Osteoblast (primary cell): ENCODE data around the gene NOL9. TPM values are rescaled to one million over a fixed set of nuclear protein-coding genes. Genes with fewer than 3 reads are reported as not detected.

Source experiments
- DNase-seq: peaks from one replicate; pipeline ENCODE4 v3.0.0; 2011; ENCODE audit warnings: low spot score, mixed read lengths; ENCODE audit not compliant: insufficient read length; ENCODE audit errors: missing footprints
- H2AFZ ChIP-seq: 2 replicates; pipeline ENCODE4 v1.6.0; 2011; ENCODE audit warnings: mild to moderate bottlenecking, low read length
- H3K27ac ChIP-seq: 2 replicates; pipeline ENCODE4 v1.5.1; 2011; ENCODE audit warnings: mild to moderate bottlenecking, low read depth, low read length, moderate library complexity
- H3K27me3 ChIP-seq: 2 replicates; pipeline ENCODE4 v1.6.0; 2012; ENCODE audit warnings: mild to moderate bottlenecking, control low read depth, inconsistent platforms, low read length, moderate library complexity; ENCODE audit not compliant: insufficient read depth
- H3K36me3 ChIP-seq: 2 replicates; pipeline ENCODE4 v1.5.1; 2011; ENCODE audit warnings: mild to moderate bottlenecking, low read length, control low read depth, moderate library complexity; ENCODE audit not compliant: insufficient read depth
- H3K4me1 ChIP-seq: 2 replicates; pipeline ENCODE4 v1.5.1; 2011; ENCODE audit warnings: mild to moderate bottlenecking, low read length, control low read depth, moderate library complexity; ENCODE audit not compliant: insufficient read depth
- H3K4me2 ChIP-seq: 2 replicates; pipeline ENCODE4 v1.6.0; 2011; ENCODE audit warnings: mild to moderate bottlenecking, low read length; ENCODE audit not compliant: insufficient read depth
- H3K4me3 ChIP-seq: fragments of 200-600 bp; sonication (generic); 3 replicates; pipeline ENCODE4 v1.5.1; 2012; ENCODE audit warnings: mild to moderate bottlenecking, low read length, inconsistent platforms; ENCODE audit not compliant: insufficient read depth
- H3K79me2 ChIP-seq: 2 replicates; pipeline ENCODE4 v1.6.0; 2012; ENCODE audit warnings: mild to moderate bottlenecking, low read length, control low read depth, inconsistent platforms; ENCODE audit not compliant: insufficient read depth
- H3K9me3 ChIP-seq: 2 replicates; pipeline ENCODE4 v1.5.1; 2011; ENCODE audit warnings: low read depth, low read length, control low read depth
- H4K20me1 ChIP-seq: 2 replicates; pipeline ENCODE4 v1.6.0; 2012; ENCODE audit warnings: mild to moderate bottlenecking, low read length, control low read depth; ENCODE audit not compliant: insufficient read depth
- total RNA-seq: library from RNA; depleted of rRNA; stranded (reverse); fragments of >200 nt; gene quantifications from 2 replicates; pipeline ENCODE4 v1.2.3, GENCODE V29; 2012
- TF ChIP-seq, protein P1 (sequence below): IDR thresholded peaks from 2 replicates; pipeline ENCODE4 v1.5.1; 2011; ENCODE audit warnings: mild to moderate bottlenecking, low read depth, low read length, moderate library complexity; ENCODE audit errors: extremely low read depth

Gene NOL9
- total RNA-seq, 1 donor, result 31.1 TPM

DNA sequence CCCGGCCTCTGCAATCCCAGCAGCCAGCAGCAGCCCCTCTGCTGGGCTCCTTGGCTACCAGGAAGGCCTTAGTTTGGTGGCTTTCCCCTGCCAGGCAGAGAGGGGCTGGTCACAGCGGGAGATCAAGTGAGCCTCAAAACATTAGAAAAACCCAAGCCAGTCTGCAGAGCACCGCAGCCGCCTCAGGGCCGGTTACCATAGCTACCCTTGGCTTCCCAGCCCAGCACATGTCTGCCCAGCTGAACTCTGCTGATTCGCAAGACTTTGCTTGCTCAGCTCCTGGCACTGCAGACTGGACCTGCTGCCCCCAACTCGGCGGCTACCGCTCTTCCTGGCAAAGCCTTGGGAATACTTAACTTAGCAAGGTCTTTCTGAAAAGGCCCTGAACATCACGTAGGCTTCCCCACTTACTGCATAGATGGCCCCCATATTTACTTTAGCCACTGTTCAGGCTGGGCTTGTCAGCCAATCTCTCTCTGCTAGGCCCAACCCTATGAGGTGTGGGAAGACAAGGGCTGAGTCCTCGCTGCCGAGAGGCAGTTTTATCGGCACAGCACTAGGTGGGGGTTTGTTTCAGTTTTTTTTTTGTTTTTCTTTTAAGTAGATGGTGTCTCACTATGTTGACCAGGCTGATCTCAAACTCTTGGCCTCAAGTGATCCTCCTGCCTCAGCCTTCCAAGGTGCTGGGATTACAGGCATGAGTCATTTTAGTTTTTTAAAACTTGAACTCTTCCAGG lies 34.2 kb downstream of the NOL9 start:
- Histone ChIP-seq H3K27ac (peak overlapping the region; percentile 13), H3K79me2 (no peaks in the 10 kb centered on the region), H3K4me1 (peaks cover 19% of the 10 kb centered on the region), H3K9me3 (no peaks in the 10 kb centered on the region), H3K4me2 (peak overlapping the region; percentile 23), H3K4me3 (no peak overlapping the region), H4K20me1 (no peaks in the 10 kb centered on the region), H2AFZ (no peak overlapping the region), H3K27me3 (no peaks in the 10 kb centered on the region), H3K36me3 (no peaks in the 10 kb centered on the region)
- peak; percentile 93 for DNase-seq
- TF ChIP-seq, protein P1, sequence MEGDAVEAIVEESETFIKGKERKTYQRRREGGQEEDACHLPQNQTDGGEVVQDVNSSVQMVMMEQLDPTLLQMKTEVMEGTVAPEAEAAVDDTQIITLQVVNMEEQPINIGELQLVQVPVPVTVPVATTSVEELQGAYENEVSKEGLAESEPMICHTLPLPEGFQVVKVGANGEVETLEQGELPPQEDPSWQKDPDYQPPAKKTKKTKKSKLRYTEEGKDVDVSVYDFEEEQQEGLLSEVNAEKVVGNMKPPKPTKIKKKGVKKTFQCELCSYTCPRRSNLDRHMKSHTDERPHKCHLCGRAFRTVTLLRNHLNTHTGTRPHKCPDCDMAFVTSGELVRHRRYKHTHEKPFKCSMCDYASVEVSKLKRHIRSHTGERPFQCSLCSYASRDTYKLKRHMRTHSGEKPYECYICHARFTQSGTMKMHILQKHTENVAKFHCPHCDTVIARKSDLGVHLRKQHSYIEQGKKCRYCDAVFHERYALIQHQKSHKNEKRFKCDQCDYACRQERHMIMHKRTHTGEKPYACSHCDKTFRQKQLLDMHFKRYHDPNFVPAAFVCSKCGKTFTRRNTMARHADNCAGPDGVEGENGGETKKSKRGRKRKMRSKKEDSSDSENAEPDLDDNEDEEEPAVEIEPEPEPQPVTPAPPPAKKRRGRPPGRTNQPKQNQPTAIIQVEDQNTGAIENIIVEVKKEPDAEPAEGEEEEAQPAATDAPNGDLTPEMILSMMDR, result no peak

DNA sequence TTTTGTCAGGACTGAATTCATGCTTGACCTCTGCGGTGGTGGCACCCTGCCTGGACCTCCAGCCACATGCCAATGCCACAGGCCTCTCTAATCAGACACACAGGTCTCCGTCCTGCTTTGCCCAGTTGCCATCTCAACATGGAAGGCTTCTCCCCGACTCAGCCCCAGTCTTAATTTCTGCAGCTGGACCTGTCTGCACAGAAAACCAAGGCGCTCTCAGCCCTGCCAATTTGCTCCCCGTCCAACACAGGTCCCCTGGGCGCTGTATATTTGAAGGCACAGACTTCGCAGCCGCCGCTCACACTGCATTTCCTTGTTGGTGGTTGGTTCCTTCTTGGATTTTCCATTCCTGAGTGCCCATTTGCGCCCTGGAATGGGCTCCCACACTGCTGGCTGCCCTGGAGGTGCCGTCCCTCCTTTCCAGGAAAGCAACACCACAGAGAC lies 34.8 kb downstream of the NOL9 start:
- Histone ChIP-seq H3K4me1 (peaks cover 19% of the 10 kb centered on the region), H3K9me3 (no peaks in the 10 kb centered on the region), H2AFZ (no peak overlapping the region), H3K36me3 (no peaks in the 10 kb centered on the region), H4K20me1 (no peaks in the 10 kb centered on the region), H3K79me2 (no peaks in the 10 kb centered on the region), H3K4me2 (peak overlapping the region; percentile 23), H3K27me3 (no peaks in the 10 kb centered on the region), H3K27ac (peak overlapping the region; percentile 9), H3K4me3 (peak overlapping the region; percentile 5)
- TF ChIP-seq, protein P1, result no peak
- DNase-seq, result peak; percentile 86

DNA sequence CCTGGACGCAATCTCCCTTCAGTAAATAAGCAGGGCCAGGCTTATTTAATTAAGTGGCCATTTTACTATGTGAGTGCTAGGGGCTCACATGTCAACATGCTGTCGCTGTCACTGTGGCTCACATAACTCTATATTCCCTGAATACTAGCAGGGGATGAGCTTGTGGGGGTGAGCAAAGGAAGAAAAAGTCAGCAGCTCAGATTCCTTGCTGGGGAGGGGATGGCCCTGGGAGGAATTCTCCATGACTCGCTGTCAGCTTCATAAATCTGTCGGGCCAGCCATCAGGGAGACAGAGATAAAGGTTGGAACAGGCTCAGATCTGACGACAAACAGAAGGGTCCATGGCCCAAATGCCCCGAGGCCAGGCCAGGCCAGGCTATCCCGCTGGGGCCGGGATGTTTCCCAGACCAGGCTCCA lies 36.9 kb downstream of the NOL9 start:
- Histone ChIP-seq H3K27me3 (no peaks in the 10 kb centered on the region), H3K79me2 (no peaks in the 10 kb centered on the region), H3K36me3 (no peaks in the 10 kb centered on the region), H3K9me3 (no peaks in the 10 kb centered on the region), H3K4me3 (no peak overlapping the region), H2AFZ (no peak overlapping the region), H4K20me1 (no peaks in the 10 kb centered on the region), H3K4me2 (no peak overlapping the region), H3K27ac (no peak overlapping the region), H3K4me1 (peaks cover 19% of the 10 kb centered on the region)
- DNase-seq, result peak; percentile 83
- TF ChIP-seq, protein P1, result no peak

DNA sequence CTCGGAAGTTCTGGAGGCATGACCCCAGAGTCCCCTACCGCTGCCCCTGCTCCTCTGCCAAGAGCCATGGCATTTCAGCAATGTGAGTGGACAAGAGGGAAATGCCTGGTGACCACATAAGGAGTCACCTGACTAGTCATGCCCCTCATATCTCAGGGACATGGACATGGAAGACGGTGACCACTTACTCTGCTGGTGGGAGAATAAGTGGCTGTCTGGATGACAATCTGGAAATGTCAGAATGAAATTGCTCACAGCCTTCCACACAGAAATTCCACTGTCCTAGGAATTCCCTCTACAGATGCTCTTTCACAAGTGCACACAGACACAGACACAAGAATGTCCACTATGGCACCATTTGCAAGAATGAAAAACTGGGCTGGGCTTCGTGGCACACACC lies 38.5 kb downstream of the NOL9 start:
- Histone ChIP-seq H3K4me3 (no peak overlapping the region), H3K27me3 (no peaks in the 10 kb centered on the region), H3K79me2 (no peaks in the 10 kb centered on the region), H3K4me2 (no peak overlapping the region), H3K4me1 (peaks cover 18% of the 10 kb centered on the region), H3K27ac (no peak overlapping the region), H3K9me3 (no peaks in the 10 kb centered on the region), H4K20me1 (no peaks in the 10 kb centered on the region), H3K36me3 (no peaks in the 10 kb centered on the region), H2AFZ (no peak overlapping the region)
- DNase-seq, result peak; percentile 74
- TF ChIP-seq, protein P1, result no peak
